ENCODE measurements around the gene CAPN8.

The CAPN8 gene

GRCh38 chr1:223700388-223700918 lies 35.0 kb upstream of the CAPN8 start:
- Histone ChIP-seq H3K27ac (ENCODE audit: low read length) (no peak overlapping the region), H3K4me1 (ENCODE audit: control insufficient read depth, insufficient read depth, low read length) (peaks cover 13% of the 10 kb centered on the region), H3K36me3 (ENCODE audit: control insufficient read depth in 2 of 2, insufficient read depth in 2 of 2, low read length in 2 of 2) (no peaks in the 10 kb centered on the region), H3K9ac (ENCODE audit: low read length in 2 of 2) (no peak overlapping the region), H3K9me3 (ENCODE audit: control insufficient read depth in 2 of 2, low read length in 2 of 2) (no peaks in the 10 kb centered on the region), H3K4me3 (ENCODE audit: low read length in 2 of 2) (no peak overlapping the region), H3K27me3 (ENCODE audit: control insufficient read depth in 1 of 2, insufficient read depth in 2 of 2, low read length in 2 of 2) (no peaks in the 10 kb centered on the region)

- no peak overlapping the region for H3K27ac ChIP-seq (ENCODE audit: low read length)
- H3K36me3 ChIP-seq (ENCODE audit: control insufficient read depth in 2 of 2, insufficient read depth in 2 of 2, low read length in 2 of 2): no peaks in the 10 kb centered on the region
- H3K9me3 ChIP-seq (ENCODE audit: control insufficient read depth in 2 of 2, low read length in 2 of 2): no peaks in the 10 kb centered on the region
- H3K27me3 ChIP-seq (ENCODE audit: control insufficient read depth in 1 of 2, insufficient read depth in 2 of 2, low read length in 2 of 2): no peaks in the 10 kb centered on the region
- no peak overlapping the region for H3K9ac ChIP-seq (ENCODE audit: low read length in 2 of 2)
- H3K4me3 ChIP-seq (ENCODE audit: low read length in 2 of 2): no peak overlapping the region
- peaks cover 5% of the 10 kb centered on the region for H3K4me1 ChIP-seq (ENCODE audit: control insufficient read depth, insufficient read depth, low read length)
Observed at GRCh38 chr1:223695941-223696340, 30.4 kb upstream of the CAPN8 start.

DNA sequence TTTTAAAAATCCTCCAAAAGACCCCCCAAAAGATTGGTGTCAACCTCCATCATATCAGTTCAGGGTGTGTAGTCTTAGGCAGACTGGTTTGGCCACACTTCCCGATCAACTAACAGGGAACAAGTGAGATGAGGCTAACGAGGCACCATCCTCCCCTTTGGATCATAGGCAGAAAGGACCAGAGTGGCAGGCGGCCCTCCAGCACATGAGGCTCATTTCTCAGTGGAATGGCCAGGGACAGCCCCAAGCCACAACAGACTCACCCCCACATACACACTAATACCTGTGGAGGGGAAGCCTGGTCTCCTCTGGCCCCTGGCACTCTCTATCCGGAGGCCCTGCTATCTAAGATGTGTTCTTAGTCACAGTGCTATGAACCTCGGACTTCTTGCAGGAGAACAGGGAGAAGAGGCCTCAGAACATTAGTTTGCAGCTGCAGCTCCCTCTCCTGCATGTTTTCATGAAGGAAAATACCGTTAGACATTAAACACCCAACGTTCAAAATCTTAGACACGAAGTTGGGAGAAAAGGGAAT lies 29.6 kb upstream of the CAPN8 start:
- H3K27ac ChIP-seq (ENCODE audit: low read length): no peak overlapping the region
- H3K27me3 ChIP-seq (ENCODE audit: control insufficient read depth in 1 of 2, insufficient read depth in 2 of 2, low read length in 2 of 2): no peaks in the 10 kb centered on the region
- H3K36me3 ChIP-seq (ENCODE audit: control insufficient read depth in 2 of 2, insufficient read depth in 2 of 2, low read length in 2 of 2): no peaks in the 10 kb centered on the region
- no peak overlapping the region for H3K4me3 ChIP-seq (ENCODE audit: low read length in 2 of 2)
- H3K9ac ChIP-seq (ENCODE audit: low read length in 2 of 2): no peak overlapping the region
- no peaks in the 10 kb centered on the region for H3K9me3 ChIP-seq (ENCODE audit: control insufficient read depth in 2 of 2, low read length in 2 of 2)
- peaks cover 5% of the 10 kb centered on the region for H3K4me1 ChIP-seq (ENCODE audit: control insufficient read depth, insufficient read depth, low read length)

GRCh38 chr1:223691121-223691520 lies 25.6 kb upstream of the CAPN8 start:
- no peaks in the 10 kb centered on the region for H3K4me1 ChIP-seq (ENCODE audit: control insufficient read depth, insufficient read depth, low read length)
- no peaks in the 10 kb centered on the region for H3K36me3 ChIP-seq (ENCODE audit: control insufficient read depth in 2 of 2, insufficient read depth in 2 of 2, low read length in 2 of 2)
- no peak overlapping the region for H3K4me3 ChIP-seq (ENCODE audit: low read length in 2 of 2)
- H3K9ac ChIP-seq (ENCODE audit: low read length in 2 of 2): no peak overlapping the region
- peaks cover 0 to 3% of the 10 kb centered on the region in 2 donors for H3K27me3 ChIP-seq (ENCODE audit: control insufficient read depth in 1 of 2, insufficient read depth in 2 of 2, low read length in 2 of 2)
- no peaks in the 10 kb centered on the region for H3K9me3 ChIP-seq (ENCODE audit: control insufficient read depth in 2 of 2, low read length in 2 of 2)
- H3K27ac ChIP-seq (ENCODE audit: low read length): no peak overlapping the region

GRCh38 chr1:223684488-223684792 lies 18.9 kb upstream of the CAPN8 start:
- Histone ChIP-seq H3K9me3 (ENCODE audit: control insufficient read depth in 2 of 2, low read length in 2 of 2) (no peaks in the 10 kb centered on the region), H3K4me1 (ENCODE audit: control insufficient read depth, insufficient read depth, low read length) (no peaks in the 10 kb centered on the region), H3K4me3 (ENCODE audit: low read length in 2 of 2) (no peak overlapping the region), H3K36me3 (ENCODE audit: control insufficient read depth in 2 of 2, insufficient read depth in 2 of 2, low read length in 2 of 2) (no peaks in the 10 kb centered on the region), H3K9ac (ENCODE audit: low read length in 2 of 2) (no peak overlapping the region), H3K27me3 (ENCODE audit: control insufficient read depth in 1 of 2, insufficient read depth in 2 of 2, low read length in 2 of 2) (peaks cover 0 to 3% of the 10 kb centered on the region in 2 donors), H3K27ac (ENCODE audit: low read length) (no peak overlapping the region)

GRCh38 chr1:223683586-223684487 lies 18.3 kb upstream of the CAPN8 start:
- Histone ChIP-seq H3K27me3 (ENCODE audit: control insufficient read depth in 1 of 2, insufficient read depth in 2 of 2, low read length in 2 of 2) (peaks cover 0 to 3% of the 10 kb centered on the region in 2 donors), H3K4me3 (ENCODE audit: low read length in 2 of 2) (no peak overlapping the region), H3K4me1 (ENCODE audit: control insufficient read depth, insufficient read depth, low read length) (no peaks in the 10 kb centered on the region), H3K9me3 (ENCODE audit: control insufficient read depth in 2 of 2, low read length in 2 of 2) (no peaks in the 10 kb centered on the region), H3K9ac (ENCODE audit: low read length in 2 of 2) (no peak overlapping the region), H3K27ac (ENCODE audit: low read length) (no peak overlapping the region), H3K36me3 (ENCODE audit: control insufficient read depth in 2 of 2, insufficient read depth in 2 of 2, low read length in 2 of 2) (no peaks in the 10 kb centered on the region)

GRCh38 chr1:223682502-223682901 lies 17.0 kb upstream of the CAPN8 start:
- no peaks in the 10 kb centered on the region for H3K4me1 ChIP-seq (ENCODE audit: control insufficient read depth, insufficient read depth, low read length)
- H3K27me3 ChIP-seq (ENCODE audit: control insufficient read depth in 1 of 2, insufficient read depth in 2 of 2, low read length in 2 of 2): peaks cover 0 to 3% of the 10 kb centered on the region in 2 donors
- no peaks in the 10 kb centered on the region for H3K9me3 ChIP-seq (ENCODE audit: control insufficient read depth in 2 of 2, low read length in 2 of 2)
- H3K27ac ChIP-seq (ENCODE audit: low read length): no peak overlapping the region
- no peak overlapping the region for H3K9ac ChIP-seq (ENCODE audit: low read length in 2 of 2)
- no peak overlapping the region for H3K4me3 ChIP-seq (ENCODE audit: low read length in 2 of 2)
- H3K36me3 ChIP-seq (ENCODE audit: control insufficient read depth in 2 of 2, insufficient read depth in 2 of 2, low read length in 2 of 2): no peaks in the 10 kb centered on the region

DNA sequence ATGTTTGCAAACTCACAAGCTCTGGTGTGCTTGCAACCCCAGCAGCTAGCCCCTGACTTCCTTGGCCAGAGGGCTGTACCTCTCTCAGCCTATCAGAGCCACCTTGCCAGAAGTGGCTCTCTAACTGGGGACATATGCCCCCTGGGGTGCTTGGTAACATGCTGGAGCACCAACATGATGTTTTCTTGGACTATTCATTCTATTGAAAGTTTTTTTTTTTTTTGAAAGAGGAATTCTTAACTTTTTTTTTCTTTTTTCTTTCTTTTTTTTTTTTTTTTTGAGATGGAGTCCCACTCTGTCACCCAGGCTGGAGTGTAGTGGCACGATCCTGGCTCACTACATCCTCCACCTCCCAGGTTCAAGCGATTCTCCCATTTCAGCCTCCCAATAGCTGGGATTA lies 14.7 kb upstream of the CAPN8 start:
- peaks cover 0 to 2% of the 10 kb centered on the region in 2 donors for H3K9me3 ChIP-seq (ENCODE audit: control insufficient read depth in 2 of 2, low read length in 2 of 2)
- no peak overlapping the region for H3K27ac ChIP-seq (ENCODE audit: low read length)
- H3K4me1 ChIP-seq (ENCODE audit: control insufficient read depth, insufficient read depth, low read length): no peaks in the 10 kb centered on the region
- H3K27me3 ChIP-seq (ENCODE audit: control insufficient read depth in 1 of 2, insufficient read depth in 2 of 2, low read length in 2 of 2): no peaks in the 10 kb centered on the region
- no peak overlapping the region for H3K4me3 ChIP-seq (ENCODE audit: low read length in 2 of 2)
- H3K9ac ChIP-seq (ENCODE audit: low read length in 2 of 2): no peak overlapping the region
- no peaks in the 10 kb centered on the region for H3K36me3 ChIP-seq (ENCODE audit: control insufficient read depth in 2 of 2, insufficient read depth in 2 of 2, low read length in 2 of 2)

DNA sequence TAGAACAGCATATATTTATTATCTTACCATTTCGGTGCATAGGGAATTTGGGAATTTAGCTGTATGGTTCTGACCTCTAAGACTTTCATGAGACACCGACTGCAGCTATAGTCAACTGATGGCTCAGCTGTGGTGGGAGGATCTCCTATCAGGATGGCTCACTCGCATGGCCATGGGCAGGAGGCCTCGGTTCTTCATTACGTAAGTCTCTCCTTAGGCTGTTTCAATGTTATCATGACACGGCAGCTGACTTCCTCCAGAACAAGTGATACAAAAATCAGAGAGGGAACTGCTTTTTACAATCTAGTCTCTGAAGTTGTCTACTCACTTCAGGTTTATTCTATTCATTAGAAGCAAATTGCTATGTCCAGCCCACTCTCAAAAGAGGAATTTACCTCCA lies 13.3 kb upstream of the CAPN8 start:
- H3K27me3 ChIP-seq (ENCODE audit: control insufficient read depth in 1 of 2, insufficient read depth in 2 of 2, low read length in 2 of 2): no peaks in the 10 kb centered on the region

DNA sequence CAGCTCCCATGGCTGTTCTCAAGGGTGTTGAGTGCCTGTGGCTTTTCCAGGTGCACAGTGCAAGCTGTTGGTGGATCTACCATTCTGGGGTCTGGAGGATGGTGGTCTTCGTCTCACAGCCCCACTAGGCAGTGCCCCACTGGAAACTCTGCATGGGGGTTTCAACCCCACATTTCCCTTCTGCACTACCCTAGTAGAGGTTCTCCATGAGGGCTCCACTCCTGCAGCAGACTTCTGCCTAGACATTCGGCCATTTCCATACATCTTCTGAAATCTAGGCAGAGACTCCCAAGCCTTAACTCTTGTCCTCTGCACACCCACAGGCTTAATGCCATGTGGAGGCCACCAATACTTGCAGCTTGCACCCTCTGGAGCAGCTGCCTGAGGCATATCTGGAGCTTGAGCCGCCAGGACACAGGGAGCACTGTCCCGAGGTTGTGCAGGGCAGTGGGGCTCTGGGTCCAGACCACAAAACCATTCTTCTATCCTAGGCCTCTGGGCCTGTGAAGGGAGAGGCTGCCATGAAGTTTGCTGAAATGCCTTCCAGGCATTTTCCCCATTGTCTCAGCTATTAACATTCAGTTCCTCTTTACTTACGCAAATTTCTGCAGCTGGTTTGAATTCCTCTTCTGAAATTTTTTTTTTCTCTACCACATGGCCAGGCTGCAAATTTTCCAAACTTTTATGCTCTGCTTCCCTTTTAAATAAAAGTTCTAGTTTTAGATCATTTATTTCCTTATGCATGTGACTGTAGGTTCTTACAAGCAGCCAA lies 8.8 kb upstream of the CAPN8 start:
- Histone ChIP-seq H3K4me3 (ENCODE audit: low read length in 2 of 2) (no peak overlapping the region), H3K4me1 (ENCODE audit: control insufficient read depth, insufficient read depth, low read length) (no peaks in the 10 kb centered on the region), H3K9ac (ENCODE audit: low read length in 2 of 2) (no peak overlapping the region), H3K27ac (ENCODE audit: low read length) (no peak overlapping the region), H3K36me3 (ENCODE audit: control insufficient read depth in 2 of 2, insufficient read depth in 2 of 2, low read length in 2 of 2) (no peaks in the 10 kb centered on the region), H3K27me3 (ENCODE audit: control insufficient read depth in 1 of 2, insufficient read depth in 2 of 2, low read length in 2 of 2) (no peaks in the 10 kb centered on the region), H3K9me3 (ENCODE audit: control insufficient read depth in 2 of 2, low read length in 2 of 2) (peaks cover 0 to 2% of the 10 kb centered on the region in 2 donors)

More for the DNA sequence above, 13.3 kb upstream of the CAPN8 start:
- Histone ChIP-seq H3K27ac (ENCODE audit: low read length) (no peak overlapping the region), H3K4me1 (ENCODE audit: control insufficient read depth, insufficient read depth, low read length) (no peaks in the 10 kb centered on the region), H3K9ac (ENCODE audit: low read length in 2 of 2) (no peak overlapping the region), H3K36me3 (ENCODE audit: control insufficient read depth in 2 of 2, insufficient read depth in 2 of 2, low read length in 2 of 2) (no peaks in the 10 kb centered on the region), H3K9me3 (ENCODE audit: control insufficient read depth in 2 of 2, low read length in 2 of 2) (peaks cover 0 to 2% of the 10 kb centered on the region in 2 donors), H3K4me3 (ENCODE audit: low read length in 2 of 2) (no peak overlapping the region)

All from stomach smooth muscle (tissue), 2 donors.